GM12875 (cell line): ENCODE data around the gene GRK5.

Experiments
- H3K4me3 ChIP-seq: one replicate; pipeline ENCODE4 v1.5.1; 2011; ENCODE audit warnings: low read depth, low read length, control low read depth
- TF ChIP-seq, protein P1 (sequence below): IDR thresholded peaks from 2 replicates; pipeline ENCODE4 v1.5.1; 2011; ENCODE audit warnings: low read depth, mild to moderate bottlenecking, control low read depth, inconsistent platforms, low read length, moderate library complexity, borderline replicate concordance; ENCODE audit not compliant: insufficient read depth

GRK5 gene

GRCh38 chr10:119416855-119417254, 209.5 kb downstream of the GRK5 start:
- H3K4me3 ChIP-seq: no peak overlapping the region
- TF ChIP-seq, protein P1, sequence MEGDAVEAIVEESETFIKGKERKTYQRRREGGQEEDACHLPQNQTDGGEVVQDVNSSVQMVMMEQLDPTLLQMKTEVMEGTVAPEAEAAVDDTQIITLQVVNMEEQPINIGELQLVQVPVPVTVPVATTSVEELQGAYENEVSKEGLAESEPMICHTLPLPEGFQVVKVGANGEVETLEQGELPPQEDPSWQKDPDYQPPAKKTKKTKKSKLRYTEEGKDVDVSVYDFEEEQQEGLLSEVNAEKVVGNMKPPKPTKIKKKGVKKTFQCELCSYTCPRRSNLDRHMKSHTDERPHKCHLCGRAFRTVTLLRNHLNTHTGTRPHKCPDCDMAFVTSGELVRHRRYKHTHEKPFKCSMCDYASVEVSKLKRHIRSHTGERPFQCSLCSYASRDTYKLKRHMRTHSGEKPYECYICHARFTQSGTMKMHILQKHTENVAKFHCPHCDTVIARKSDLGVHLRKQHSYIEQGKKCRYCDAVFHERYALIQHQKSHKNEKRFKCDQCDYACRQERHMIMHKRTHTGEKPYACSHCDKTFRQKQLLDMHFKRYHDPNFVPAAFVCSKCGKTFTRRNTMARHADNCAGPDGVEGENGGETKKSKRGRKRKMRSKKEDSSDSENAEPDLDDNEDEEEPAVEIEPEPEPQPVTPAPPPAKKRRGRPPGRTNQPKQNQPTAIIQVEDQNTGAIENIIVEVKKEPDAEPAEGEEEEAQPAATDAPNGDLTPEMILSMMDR: peak; percentile 85

- TF ChIP-seq, protein P1: no peak
Measured at GRCh38 chr10:119417852-119418251, 210.5 kb downstream of the GRK5 start.

GRCh38 chr10:119418362-119418761, 211.0 kb downstream of the GRK5 start:
- no peak overlapping the region for H3K4me3 ChIP-seq
- TF ChIP-seq, protein P1: no peak

More at GRCh38 chr10:119417852-119418251, 210.5 kb downstream of the GRK5 start:
- H3K4me3 ChIP-seq: no peak overlapping the region

DNA sequence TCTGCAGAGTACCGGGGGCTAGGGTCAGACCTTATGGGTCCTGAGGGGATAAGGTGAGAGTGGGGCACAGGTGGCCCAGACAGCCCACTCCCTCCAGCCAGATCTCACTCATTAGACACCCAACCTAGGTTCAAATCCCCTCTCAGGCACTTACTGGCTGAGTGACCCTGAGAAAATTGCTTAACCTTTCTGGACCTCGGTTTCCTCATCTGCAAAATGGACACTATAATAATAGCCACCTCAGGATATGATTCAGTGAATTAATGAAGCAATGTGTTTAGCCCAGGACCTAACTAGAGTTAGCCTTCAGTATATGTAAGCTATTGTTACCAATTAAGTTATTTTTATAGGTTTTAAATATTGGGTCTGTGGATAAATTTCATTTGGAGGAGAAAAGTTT, 212.6 kb downstream of the GRK5 start:
- TF ChIP-seq, protein P1: no peak
- H3K4me3 ChIP-seq: no peak overlapping the region

GRCh38 chr10:119420950-119421875, 213.8 kb downstream of the GRK5 start:
- H3K4me3 ChIP-seq: no peak overlapping the region
- TF ChIP-seq, protein P1: no peak

GRCh38 chr10:119421891-119422681, 214.7 kb downstream of the GRK5 start:
- TF ChIP-seq, protein P1: no peak
- no peak overlapping the region for H3K4me3 ChIP-seq
